GM10847 (cell line): ENCODE results near the gene HOXD12.

Experiments used
- POLR2A ChIP-seq: IDR thresholded peaks from 2 replicates; pipeline ENCODE4 v1.6.1; 2011; ENCODE audit not compliant: insufficient read length; ENCODE audit errors: extremely low read depth

The HOXD12 gene

DNA sequence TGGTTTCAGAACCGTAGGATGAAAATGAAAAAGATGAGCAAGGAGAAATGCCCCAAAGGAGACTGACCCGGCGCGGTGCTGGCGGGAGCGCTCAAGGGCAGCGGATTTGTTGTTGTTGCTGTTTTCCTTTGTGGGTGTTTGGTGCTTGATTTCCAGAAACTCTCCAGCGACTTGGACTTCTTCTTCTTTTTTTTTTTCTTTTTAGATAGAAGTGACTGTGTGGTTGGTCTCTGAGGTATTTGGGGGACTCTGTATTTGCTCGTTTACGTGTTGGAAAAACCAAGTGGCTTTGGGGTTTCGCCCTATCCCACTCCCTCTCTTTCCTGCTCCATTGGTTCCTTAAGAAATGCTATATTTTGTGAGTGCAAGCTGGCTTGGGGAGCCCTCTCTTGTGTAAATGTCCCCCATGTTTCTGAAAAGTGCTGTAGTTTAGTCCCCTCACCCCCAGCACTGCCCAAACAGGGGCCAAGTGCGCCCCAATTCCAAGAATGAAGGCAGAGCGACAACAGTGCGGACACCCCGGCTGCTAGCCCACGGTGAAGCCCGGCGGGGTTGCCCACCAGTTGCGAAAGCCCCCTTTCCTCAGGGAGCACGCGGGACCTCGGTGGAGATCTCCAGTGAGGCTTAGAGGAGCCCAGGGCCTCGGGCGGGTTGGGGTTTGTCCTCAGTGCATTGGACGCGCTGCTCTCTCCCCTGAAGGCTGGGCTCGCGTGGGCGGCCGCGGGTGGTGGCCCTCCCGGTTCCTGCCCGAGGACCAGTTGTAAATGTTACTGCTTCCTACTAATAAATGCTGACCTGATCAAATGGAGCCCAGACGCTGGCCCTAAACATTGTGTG is 24.7 kb downstream of the HOXD12 start:
- TF ChIP-seq POLR2A: no peak

DNA sequence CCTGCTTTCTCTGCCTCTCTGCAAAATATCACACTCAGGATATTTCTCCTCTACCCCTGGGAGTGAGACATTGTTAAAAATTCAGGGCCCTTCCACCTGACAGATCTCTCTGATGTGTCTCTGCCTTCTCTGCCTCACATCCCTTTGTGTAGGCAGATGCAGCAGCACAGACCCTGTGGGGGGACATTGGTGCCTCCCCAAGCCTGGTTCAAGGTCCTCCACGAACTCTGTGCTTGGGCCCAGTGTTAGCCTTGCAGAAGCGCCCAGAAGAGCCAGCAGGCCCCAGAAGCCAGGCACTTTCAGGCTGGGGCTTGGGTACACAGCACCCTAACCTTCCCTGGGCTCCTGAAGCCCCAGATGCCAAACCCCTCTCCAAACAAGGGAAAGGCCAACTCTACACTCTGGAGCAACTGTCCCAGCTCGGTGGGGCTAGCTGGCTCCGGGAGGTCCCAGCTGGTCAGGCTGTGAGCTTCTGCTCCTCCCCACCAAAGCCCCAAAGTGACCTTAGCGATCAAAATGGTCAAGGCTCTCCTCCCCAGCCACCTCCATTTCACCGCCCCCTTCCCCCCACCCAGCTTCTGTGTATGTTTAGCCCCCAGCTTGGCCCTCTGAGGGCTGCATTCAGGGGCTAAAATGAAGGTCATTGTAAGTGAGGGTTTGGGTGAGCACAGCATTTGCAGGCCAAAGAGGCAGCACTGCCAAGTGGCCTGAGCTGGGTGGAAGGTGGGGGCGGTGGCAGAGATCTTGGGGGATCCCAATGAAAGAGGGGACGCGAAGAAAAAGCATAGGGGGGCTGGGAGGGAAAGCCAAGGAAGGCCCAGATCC is 25.6 kb downstream of the HOXD12 start:
- no peak for TF ChIP-seq POLR2A

DNA sequence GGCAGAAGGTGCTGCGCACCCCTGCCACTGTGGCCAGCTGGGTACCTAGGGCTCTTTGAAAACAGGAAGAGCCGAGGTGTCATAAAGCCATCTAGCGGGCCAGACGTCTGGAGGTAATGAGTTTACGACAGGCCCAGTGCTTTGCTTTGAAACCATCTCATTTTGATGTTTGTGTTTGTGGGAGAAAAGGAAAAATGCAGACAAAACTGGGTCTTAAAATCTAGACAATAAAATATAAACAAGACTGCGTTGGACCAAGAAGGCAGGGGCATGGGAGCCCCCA is 26.1 kb downstream of the HOXD12 start:
- no peak for TF ChIP-seq POLR2A

DNA sequence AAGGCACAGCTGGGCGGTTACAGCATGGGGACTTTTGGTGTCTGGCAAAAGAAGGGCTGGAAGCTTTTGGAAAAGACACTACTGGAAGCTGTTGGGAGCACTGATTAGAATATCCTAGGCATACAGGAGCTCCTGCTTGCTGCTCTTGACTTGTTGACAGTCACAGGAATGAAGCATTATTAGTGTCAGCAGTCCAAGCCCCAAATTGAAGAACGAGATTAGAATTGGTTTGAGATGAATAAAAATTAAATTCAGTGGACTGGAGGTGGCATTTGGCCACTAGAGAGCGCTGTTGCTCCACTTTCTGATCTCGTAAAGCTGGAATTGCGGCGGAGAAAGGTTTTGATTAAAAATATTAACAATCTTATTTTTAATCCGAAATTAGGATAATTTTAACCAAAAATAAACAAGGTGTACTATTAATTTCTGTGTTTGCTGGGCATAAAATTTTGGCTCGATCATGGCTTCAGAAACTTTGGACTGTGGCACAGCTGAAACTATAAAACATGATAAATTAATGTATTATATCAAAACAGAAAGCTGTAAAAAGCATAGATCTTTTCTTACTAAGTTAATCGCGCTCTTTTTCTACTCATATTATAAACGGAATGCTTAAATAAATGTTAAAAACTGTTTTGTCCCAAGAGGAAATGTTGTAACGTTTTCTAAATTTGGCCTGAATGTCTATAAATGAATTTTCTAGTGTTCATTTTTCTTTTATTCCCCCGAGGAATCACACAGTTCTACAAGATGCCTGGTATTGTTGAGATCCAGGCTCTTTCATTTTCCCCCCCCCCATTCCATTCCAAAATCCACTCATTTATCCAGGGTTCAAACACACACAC is 27.6 kb downstream of the HOXD12 start:
- no peak for TF ChIP-seq POLR2A

GRCh38 chr2:176127774-176128072 is 28.1 kb downstream of the HOXD12 start:
- no peak for TF ChIP-seq POLR2A

- no peak for TF ChIP-seq POLR2A
These were observed 28.8 kb downstream of the HOXD12 start for GRCh38 chr2:176128172-176128981.

DNA sequence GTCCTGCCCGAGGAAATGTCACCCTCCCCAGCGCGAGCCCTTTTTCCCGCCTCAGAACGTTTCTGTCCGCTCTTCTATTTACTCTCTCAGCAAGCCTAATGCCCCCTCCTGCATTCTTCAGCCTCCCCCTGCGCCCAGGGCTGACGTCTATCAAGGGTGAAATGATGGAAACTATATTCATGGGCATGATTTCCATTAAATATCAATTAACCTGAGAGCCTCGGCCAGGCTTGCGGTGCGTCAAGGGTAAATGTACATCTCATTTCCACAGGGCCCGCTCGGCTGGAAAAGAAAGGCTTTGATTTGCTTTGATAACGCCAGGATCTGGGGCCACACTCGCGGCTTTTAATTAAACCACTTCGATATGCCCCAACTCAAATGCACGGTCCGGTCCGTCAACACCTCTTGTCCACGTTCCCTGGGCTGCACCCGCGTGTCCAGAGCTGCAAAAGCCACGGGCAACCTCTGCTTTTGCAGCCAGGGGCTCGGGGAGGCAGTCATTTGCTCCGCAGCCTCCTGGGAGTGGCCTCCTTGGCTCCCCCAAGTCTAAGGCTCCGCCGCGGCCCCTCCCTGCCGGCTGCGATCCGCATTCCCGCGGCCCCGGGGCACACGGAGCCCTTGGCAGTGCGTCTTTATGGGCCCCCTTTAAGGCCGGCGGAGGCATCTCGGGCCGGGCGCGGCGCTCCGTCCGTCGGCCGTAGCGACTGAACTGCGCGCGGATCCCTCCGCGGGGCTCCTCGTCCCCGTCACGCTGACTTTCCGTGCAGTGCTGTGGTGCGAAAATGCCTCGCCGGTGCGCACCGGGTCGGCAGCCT is 29.6 kb downstream of the HOXD12 start, which contains the start of gene HOXD8:
TSS of gene HOXD8 (plus strand) at position 724 of the 815 bp plus-strand sequence. CDS start 662 bp downstream, outside the sequence.
- TF ChIP-seq POLR2A: no peak

DNA sequence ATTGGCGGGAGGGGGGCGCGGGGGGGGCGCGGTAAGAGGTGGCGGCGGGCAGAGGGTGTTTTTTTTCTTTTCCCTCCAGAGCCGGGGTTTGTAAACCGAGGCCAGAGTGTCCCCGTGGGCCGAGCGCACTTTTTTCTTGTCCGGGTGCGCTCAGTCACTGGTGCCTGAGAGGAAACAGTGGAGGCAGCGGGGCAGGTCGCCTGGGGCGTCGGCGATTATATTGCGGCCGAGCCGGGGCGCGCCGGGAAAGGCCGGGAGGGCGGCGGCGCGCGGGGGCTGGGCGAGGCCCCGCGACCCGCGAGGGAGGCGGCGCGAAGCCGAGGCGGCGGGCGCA is 30.2 kb downstream of the HOXD12 start:
- no peak for TF ChIP-seq POLR2A

DNA sequence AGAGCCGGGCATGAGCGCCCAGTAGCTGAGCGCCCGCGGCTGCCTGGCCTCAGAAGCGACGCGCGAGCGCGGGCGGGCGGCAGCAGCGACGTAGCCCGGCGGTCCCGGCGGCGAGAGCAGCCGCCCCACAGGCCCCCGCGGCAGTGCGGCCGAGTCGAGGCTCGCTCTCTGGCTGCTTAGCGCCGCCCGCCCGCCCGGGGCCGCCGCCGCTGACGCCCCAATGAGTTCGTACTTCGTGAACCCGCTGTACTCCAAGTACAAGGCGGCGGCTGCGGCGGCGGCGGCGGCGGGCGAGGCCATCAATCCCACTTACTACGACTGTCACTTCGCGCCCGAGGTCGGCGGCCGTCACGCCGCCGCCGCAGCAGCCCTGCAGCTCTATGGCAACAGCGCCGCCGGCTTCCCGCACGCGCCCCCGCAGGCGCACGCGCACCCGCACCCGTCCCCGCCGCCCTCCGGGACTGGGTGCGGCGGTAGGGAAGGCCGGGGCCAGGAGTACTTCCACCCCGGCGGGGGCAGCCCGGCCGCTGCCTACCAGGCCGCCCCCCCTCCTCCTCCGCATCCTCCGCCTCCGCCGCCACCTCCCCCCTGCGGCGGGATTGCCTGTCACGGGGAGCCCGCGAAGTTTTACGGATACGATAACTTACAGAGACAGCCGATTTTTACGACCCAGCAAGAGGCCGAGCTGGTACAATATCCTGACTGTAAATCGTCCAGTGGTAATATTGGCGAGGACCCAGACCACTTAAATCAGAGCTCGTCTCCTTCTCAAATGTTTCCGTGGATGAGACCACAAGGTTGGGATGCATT is 30.8 kb downstream of the HOXD12 start:
- TF ChIP-seq POLR2A: no peak

GRCh38 chr2:176130957-176131847 is 31.6 kb downstream of the HOXD12 start:
- TF ChIP-seq POLR2A: no peak

DNA sequence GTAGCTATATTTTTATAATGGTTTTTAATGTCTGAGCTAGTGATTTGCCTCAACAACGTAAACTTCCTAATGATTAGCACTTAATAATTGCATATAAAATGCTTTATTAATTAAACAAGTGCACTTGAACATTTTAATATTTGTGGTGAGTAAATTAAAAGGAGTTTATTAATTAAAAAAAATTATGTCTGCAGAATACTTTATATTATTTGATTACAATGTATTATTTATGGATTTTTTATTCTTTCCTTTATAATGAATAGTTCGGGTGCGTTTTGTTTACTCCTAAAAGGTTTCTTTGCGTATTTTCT is 32.2 kb downstream of the HOXD12 start:
- no peak for TF ChIP-seq POLR2A

DNA sequence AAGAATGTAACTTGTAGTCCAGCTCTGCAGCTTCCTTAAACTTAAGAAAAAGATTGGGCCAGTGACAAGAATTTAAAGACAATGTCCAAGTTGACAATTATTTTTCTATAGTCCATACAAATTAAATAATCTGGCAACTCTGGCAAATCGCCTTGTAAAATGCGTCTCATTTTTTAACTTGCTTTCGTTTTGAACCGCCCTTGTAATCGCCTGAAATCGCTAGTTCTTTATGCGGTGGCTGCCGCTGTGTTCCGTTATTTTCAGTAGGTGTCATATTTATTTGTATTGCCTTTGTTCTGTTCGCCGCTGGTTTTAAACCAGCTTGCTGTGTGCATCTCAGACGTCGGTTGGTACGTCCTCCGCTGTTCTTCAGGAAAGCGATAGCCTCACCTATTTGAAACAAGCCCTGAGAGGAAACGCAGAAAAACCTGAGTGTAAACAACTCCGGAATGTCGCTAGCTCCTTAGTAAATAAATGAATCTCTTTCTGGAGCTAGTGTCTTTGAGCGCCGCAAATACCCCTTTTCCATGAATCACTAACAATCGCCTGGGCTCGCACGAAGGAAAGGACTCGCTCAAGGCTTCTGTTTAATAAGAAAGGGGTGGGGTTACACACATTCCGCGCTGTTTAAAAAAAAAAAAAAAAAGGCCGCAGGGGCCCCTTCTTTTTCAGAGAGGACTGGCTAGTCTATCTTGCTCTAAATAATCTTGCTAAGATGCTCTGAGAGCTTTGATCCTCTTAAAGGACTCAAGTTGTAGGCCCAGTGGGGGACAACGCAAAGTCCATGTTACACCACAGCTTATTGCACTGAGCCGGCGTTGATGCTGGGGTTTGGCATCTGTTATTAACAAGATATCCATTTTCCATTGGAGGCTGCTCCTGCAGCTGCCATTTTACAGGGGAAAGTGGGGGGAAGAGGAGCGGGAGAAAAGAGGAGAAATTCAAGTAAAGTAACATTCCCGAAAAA is 32.9 kb downstream of the HOXD12 start:
- TF ChIP-seq POLR2A: no peak

- no peak for TF ChIP-seq POLR2A
These were observed 33.8 kb downstream of the HOXD12 start for GRCh38 chr2:176133389-176133788.
